Thyroid gland (tissue), 4 donors: Measurements from ENCODE around the gene MBD3.

Experiments used
- CTCF ChIP-seq, 6 experiments: fragments of 200-600 bp in 3 of 6; fragments of 450-650 bp in 3 of 6; sonication (generic) in 3 of 6; IDR thresholded peaks; one replicate each; pipeline ENCODE4 v1.5.1; 2016 to 2019; ENCODE audit warnings: antibody characterized with exemption in 6 of 6, mild to moderate bottlenecking in 2 of 6, inconsistent platforms in 1 of 6, moderate library complexity in 1 of 6
- POLR2A ChIP-seq, 2 donors: fragments of 450-650 bp; IDR thresholded peaks; one replicate each; pipeline ENCODE4 v1.6.1; 2017; ENCODE audit warnings: antibody characterized with exemption in 2 of 2, mild to moderate bottlenecking in 2 of 2, moderate library complexity in 1 of 2

- TF ChIP-seq CTCF (IDR thresholded peaks at IDR 0.05) = no peak
- no peak for TF ChIP-seq POLR2A (IDR thresholded peaks at IDR 0.05)
Measured at GRCh38 chr19:1551068-1552040, 41.3 kb downstream of the MBD3 start.
